Ishikawa (cell line): ENCODE results near the gene ADAM19.

Experiments
- CEBPB ChIP-seq: IDR thresholded peaks from 2 replicates; pipeline ENCODE4 v1.6.1; 2012
- EGR1 ChIP-seq: IDR thresholded peaks from 2 replicates; pipeline ENCODE4 v1.6.1; 2012
- EP300 ChIP-seq: IDR thresholded peaks from 2 replicates; pipeline ENCODE4 v1.6.1; 2012; ENCODE audit warnings: borderline replicate concordance
- NFIC ChIP-seq: IDR thresholded peaks from 2 replicates; pipeline ENCODE4 v1.6.1; 2012
- RAD21 ChIP-seq: IDR thresholded peaks from 2 replicates; pipeline ENCODE4 v1.6.1; 2012; ENCODE audit warnings: low read depth
- TAF1 ChIP-seq: IDR thresholded peaks from 2 replicates; pipeline ENCODE4 v1.6.1; 2012; ENCODE audit warnings: low read depth, mild to moderate bottlenecking
- TEAD4 ChIP-seq: IDR thresholded peaks from 2 replicates; pipeline ENCODE4 v1.6.1; 2012
- YY1 ChIP-seq: IDR thresholded peaks from 2 replicates; pipeline ENCODE4 v1.6.1; 2012; ENCODE audit warnings: low read depth
- TF ChIP-seq, protein P1 (sequence below): IDR thresholded peaks from 2 replicates; pipeline ENCODE4 v1.6.1; 2012; ENCODE audit warnings: low read depth, mild to moderate bottlenecking

DNA sequence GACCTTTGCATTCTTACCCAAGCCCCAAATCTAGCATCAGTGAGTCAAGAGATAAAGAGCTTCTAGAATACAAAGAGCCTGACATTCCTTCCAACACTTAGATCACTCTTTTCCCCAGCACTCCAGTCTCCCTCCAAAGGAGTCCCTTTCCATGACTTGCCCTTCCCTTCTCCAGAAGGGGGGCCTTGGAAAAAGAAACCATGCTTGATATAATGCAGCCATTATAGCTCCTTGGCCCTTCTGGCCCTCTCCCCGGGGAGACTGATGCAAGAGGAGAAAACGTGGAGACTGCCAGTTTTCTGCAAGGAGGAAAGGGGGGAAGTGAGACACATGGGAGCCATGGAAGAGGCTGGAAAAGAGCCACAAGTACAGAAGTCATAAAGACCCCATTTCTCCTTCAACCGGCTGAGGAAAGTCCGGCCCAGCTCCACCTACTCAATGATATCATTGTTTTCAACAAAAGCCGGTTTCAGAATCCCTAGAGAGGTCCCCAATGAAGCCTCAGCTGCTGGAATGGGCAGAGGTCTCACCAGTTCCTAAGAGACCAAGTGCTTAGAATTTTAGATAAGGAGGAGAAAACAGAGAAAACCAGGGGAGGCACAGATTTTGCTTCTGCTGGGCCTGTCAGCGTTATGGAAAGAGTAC, 29.0 kb downstream of the ADAM19 start:
- TF ChIP-seq TAF1, result no peak
- TF ChIP-seq EGR1, result no peak
- no peak for TF ChIP-seq RAD21
- TF ChIP-seq EP300, result no peak
- TF ChIP-seq CEBPB, result no peak
- TF ChIP-seq TEAD4, result no peak
- TF ChIP-seq YY1, result no peak
- no peak for TF ChIP-seq NFIC
- TF ChIP-seq, protein P1, sequence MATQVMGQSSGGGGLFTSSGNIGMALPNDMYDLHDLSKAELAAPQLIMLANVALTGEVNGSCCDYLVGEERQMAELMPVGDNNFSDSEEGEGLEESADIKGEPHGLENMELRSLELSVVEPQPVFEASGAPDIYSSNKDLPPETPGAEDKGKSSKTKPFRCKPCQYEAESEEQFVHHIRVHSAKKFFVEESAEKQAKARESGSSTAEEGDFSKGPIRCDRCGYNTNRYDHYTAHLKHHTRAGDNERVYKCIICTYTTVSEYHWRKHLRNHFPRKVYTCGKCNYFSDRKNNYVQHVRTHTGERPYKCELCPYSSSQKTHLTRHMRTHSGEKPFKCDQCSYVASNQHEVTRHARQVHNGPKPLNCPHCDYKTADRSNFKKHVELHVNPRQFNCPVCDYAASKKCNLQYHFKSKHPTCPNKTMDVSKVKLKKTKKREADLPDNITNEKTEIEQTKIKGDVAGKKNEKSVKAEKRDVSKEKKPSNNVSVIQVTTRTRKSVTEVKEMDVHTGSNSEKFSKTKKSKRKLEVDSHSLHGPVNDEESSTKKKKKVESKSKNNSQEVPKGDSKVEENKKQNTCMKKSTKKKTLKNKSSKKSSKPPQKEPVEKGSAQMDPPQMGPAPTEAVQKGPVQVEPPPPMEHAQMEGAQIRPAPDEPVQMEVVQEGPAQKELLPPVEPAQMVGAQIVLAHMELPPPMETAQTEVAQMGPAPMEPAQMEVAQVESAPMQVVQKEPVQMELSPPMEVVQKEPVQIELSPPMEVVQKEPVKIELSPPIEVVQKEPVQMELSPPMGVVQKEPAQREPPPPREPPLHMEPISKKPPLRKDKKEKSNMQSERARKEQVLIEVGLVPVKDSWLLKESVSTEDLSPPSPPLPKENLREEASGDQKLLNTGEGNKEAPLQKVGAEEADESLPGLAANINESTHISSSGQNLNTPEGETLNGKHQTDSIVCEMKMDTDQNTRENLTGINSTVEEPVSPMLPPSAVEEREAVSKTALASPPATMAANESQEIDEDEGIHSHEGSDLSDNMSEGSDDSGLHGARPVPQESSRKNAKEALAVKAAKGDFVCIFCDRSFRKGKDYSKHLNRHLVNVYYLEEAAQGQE, result no peak
